NCI-H510A treated with DMSO at 0.1 percent for 48 hours (cell line): ENCODE data around the gene SLC39A1.

Experiments
- DNase-seq: peaks from one replicate; lab custom pipeline; 2025; lab: John Stamatoyannopoulos, UW

The SLC39A1 gene

DNA sequence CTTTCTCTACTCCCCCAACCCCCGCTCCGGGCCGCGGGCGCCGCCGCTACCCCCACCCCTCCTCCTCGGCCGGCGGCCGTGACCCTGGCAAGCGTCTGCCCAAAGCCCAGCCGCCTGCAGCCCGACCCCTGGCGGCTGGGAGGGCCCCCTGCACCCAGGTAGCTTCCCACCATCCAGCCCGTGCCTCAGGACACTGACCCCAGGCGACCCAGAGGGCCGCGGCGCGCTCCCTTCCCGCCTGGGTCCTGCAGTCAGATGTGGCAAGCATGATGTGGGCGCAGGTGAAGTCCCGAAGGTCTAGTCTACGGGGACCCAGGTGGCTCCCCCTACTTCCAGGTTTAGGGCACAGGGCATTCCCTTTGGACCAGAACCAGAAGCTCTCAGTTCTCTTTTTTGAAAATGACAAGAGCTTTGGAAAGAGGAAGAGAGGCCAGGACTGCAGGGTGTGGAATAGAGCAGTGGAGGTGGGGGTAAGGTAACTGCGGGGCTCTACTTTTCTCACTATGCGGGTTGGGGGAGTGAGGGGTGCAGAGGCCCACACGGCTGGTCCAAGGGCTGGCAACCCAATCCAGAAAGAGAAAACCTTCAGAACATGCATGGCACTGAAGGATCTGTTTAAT, 16.6 kb downstream of the SLC39A1 start, which contains the start of gene DENND4B:
DENND4B (minus strand) TSS at position 97 of the 620 bp plus-strand sequence. CDS start 2,344 bp downstream, outside the sequence.
- DNase-seq: peak; percentile 74

DNA sequence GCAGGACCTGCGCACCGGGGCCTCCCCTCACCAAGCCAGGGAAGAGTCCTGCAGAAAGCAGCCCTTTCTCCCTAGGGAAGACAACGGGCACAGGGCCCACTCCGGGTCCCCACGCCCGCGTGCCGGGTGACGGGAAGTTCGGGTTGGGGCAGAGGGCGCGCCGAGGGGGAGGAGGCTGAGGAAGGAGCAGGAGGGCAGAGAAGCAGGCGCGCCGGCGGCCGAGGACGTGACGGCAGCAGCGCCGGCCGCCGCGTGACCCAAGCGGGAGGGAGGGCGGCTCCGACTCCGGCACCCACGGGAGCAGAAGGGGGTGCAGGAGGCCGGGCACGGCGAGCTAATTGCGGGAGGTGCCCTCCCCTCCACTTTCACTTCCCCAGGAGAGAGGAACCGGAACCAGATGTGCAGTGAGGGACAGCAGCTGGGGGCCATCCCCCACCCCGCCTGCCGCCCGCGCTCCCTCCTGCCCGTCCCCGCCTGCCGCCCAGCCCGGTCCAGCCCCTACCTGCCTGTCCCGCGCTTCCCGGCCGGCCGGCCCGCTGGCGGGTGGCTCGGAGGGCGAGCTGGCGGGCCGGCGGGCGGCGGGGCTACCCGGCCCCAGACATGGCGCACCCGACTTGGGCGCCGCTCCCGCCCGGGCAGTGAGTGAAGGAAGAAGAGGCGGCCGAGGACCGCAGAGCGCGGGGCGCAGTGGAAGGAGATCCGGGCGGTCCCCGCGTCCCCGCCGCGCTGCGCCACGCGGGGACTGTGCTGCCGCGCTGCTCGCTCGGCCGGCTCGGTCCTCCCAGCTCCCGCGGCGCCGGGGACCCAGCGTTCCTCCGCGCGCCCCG, 17.3 kb downstream of the SLC39A1 start:
- peak; percentile 48 for DNase-seq

DNA sequence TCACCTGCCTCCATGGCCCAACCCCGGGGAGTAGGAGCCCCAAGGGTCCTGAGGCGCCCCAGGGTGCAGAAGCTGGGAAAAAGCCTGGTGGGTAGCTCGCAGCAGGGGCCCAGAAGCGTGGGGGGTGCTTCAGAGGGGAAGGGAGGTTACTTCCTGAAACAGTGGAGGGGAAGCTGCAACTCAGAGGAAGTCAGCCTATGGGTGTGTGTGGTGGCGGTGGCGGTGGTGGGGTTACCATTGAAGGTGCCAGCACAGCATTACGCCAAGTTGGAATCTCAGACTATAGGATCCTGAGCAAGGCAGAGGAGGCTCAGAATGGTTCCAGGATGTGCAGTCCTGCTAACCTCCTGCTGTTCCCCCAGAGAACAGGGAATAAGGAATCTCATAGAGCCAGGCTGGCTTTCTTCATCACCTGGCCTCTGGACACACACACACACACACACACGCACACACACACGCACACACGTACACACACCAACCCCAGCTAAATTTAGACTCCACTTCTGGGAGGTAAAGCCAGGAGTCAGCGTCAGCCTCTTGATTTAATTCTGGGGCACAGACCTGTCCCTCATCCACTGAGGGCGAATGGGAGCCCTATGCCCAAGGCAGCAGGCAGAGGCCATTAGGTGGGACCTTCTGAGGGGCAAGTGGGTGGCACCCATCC, 18.1 kb downstream of the SLC39A1 start:
- no peak for DNase-seq

- DNase-seq: no peak
These were observed 18.6 kb downstream of the SLC39A1 start for GRCh38 chr1:153944827-153945117.

GRCh38 chr1:153944005-153944826, 19.1 kb downstream of the SLC39A1 start:
- DNase-seq: no peak

DNA sequence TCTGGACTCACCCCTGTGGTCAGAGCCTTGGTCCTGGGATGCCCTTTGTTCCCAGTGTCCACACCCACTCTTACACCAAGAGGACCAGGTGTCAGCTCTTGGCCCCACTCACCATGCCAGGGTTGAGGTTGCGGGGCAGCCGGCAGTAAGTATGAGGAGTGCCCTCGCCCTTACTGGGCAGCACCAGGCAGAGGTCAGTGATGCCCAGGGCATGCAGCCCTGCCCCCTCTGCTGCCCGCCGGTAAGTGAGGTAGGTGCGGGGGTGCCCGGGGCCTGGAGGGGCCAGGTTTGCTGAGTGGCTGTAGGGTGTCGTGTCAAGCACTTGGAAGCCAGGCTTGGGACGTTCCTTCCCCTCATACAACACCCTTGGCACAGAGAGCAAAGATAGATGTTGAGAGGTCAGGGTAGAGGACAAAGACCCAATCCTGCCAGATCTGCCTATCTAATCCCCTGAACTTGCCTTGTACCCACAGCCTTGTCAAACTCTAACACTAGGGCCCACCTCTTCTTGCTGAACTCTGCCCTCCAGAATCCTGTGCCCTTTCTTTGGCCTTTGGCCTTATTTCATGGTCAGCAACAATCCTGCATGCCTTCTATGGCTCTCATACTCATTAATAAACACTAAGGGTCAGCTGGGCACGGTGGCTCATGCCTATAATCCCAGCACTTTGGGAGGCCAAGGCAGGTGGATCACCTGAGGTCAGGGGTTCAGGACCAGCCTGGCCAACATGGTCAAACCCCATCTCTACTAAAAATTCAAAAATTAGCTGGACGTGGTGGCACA, 20.4 kb downstream of the SLC39A1 start:
- DNase-seq: no peak

- DNase-seq: no peak
These were observed 21.3 kb downstream of the SLC39A1 start for GRCh38 chr1:153941826-153942725.

DNA sequence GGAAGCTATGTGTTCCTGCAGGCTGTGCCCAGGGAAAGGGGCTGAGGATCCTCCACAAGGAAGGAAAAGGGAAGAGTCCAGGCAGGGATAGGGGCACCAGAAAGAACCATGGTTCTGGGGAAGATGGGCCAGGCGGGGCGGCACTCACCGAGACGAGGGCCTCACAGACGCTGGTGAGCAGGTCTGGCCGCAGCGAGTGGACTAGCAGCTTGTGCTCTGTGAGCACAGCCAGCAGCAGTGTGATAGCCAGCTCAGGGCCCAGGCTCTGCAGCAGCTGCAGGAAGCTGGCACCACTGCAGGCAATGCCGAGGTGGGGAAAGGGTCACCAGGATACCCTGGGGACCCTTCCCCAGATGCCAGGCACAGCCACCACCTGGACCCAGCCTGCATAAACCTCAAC, 22.6 kb downstream of the SLC39A1 start:
- no peak for DNase-seq

GRCh38 chr1:153939476-153939875, 23.9 kb downstream of the SLC39A1 start:
- DNase-seq: no peak

GRCh38 chr1:153938996-153939395, 24.3 kb downstream of the SLC39A1 start:
- no peak for DNase-seq

- DNase-seq: no peak
These were observed 26.0 kb downstream of the SLC39A1 start for GRCh38 chr1:153937331-153937730.

DNA sequence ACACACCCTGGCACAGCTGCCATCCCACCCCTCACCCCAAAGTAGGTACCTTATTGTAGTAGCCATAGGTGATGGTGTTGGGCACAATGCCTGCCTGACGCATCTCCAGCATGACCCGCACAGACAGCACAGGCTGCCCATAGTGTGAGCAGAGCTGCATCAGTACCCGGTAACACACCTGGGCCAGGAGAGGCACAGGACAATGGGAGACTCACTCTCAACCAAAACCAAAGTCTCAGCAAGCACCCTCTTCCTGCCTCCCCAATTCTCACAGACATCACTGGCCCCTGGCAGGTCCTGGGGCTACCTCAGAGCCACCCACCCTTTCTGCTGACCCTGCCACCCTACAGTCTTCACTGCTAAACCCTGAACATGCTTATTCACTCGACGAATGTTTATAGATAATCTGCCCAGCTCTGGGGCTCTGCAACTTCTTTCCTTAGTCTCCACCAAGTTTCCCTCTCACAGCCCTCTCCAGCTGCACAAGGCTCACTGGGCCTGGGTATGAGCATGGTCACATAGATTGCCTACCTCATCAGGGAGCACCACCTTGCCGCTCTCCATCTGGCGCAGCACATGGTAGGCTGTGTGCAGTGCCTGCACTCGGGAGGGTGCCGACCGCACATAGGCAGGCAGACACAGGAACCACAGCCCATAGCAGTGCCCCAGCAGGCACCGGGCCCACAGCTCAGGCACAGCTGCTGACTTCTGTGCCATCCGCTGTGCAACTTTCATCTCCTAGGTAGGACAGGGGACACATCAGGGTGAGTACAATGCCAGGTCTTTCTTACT, 27.1 kb downstream of the SLC39A1 start:
- no peak for DNase-seq

DNA sequence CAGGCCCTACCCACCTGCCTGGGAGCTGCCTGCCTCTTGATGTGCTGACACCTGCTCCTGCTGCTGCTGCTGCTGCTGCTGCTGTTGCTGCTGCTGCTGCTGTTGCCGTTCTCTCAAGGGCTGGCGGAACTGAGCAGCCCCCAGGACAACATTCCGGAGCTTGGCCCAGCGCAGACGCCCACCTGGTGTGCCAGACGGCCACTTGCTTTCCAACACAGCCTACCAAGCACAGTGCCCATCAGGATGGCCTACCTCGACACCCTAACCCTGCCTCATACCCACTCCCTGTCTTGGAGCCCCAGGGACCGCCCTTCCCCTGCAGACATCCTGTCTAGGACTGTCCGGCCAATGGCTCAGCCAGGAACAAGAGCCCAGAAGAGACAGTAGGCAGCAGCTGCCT, 28.6 kb downstream of the SLC39A1 start:
- no peak for DNase-seq

DNA sequence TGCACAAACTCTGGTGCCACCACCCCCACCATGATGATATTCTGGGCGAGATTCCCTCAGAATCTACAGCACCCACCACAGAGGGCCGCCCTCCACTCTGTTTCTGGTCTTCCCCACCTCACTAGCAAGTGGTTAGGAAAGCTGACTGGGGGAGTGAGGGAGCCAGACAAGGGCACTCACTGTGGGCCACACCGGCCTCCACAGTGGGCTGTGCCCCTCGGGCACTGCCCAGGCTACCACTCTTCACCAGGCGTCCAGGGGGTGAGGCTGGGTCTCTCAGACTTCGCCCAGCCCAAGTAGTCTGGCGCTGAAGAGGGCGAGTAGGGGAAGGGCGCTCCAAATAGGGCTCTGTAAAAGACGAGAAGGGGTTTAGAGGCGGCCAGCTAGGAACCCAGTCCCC, 29.4 kb downstream of the SLC39A1 start:
- DNase-seq: no peak

DNA sequence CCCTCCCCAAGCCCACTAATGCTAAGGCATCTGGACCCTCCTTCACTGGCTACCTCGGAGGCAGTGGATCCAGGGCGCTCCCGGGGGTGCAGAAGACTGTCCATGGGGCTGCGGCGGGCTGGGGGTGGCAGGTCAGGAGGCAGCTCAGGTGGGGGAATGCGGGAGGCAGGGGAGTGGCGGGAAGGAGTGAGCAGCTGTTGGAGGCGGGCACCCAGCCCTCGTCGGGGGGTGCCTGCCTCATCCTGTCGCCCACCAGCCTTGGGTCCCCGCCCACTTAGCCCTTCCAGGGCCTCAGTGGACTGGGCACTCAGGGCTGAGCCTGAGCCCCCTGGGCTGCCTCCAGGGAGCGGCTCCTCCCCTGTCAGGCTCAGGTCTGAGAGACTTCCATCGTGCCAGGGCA, 29.9 kb downstream of the SLC39A1 start:
- DNase-seq: no peak

DNA sequence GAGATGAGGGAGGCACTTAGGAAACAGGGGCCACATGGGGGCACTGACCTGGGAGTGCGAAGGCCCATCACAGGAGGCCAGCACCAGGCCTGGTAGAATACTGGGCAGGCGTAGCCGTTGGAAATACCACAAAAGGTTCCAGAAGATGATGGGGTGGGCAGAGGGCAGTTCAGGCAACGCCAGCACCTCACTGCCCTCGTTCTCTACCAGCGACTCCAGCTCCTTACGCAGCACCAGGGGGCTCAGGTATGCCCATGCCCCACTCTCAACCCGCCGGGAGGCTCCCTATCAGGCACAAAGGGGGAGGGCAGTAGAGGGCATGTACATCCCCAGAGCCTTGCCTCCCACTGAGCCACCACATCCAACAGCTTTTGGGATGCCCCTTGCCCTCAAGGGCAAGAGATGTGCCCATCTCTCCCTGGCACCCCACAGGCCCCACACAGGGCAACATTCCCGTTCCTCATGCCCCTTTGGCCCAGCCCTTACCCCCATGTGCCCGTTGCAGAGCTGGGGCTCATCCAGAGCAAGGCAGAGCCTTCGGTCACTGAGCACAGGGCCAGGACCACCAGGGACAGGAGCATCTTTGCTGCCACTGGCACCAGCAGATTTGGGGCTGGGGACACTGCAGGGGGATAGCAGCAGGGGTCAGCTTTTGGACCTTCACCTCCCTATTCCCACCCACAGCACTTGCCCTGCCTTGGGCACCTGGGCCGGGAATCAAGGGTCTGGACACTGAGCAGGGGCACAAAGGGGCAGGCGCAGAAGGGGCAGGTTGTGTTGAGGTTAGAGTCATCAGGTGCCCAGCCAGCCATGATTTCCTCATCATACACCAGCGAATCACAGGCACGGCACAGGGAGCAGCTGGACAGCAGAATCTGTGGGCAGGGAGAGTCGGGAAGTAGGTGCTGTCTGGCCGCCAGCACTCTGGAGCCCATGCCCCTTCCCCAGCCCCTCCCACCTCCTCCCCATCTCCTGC, 30.9 kb downstream of the SLC39A1 start:
- no peak for DNase-seq

DNA sequence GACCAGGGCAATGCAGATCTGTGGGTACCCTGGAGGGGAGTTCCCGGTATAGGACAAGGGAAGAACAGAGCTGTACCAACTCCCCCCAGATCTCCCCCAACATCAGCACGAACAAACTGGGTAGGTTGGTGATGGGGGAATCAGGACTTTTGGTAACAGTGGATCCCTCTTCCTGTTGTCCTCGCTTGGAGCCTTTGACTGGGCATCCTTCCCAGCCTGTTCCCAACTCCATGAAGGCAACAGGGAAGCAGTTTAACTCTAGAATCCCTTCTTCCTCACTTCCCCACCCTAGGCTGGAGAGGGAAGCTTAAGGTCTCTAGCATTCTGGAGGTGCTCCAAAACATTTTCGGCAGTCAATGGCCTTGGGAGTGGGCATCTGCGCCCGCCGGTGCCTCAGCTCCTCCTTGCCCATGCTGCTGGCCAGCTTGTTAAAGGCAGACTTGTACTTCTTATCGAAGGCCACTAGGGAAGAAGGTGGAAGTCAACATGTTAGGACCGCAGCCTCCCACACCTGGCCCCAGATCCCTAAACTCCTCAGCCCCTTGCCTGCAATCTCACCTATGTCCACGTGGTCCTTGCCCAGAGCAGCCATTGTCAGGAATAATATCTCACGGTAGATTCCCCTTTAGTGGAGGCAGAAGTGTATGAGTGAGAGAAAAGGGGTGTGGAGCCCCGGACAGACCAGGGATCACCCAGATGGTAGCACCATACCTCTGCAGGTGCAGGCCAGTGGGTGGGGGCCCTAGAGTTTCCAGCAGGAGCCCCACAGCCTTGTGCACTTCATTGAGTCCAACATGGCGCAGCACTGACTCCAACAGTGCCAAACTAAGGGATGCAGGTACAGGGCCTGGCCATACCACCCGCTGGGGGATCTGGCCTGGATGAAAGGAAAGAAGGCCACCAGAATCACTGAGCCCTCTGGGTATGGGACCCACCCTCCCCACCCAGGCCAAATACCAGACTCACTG, 33.1 kb downstream of the SLC39A1 start:
- DNase-seq: no peak
